ENCODE results near the gene ZSWIM2.
"Not testable (repeated sequence)": the region's sequence is repeated elsewhere in the genome, so short reads cannot be mapped to it uniquely, and the experiment has no call there.

ZSWIM2 gene

DNA sequence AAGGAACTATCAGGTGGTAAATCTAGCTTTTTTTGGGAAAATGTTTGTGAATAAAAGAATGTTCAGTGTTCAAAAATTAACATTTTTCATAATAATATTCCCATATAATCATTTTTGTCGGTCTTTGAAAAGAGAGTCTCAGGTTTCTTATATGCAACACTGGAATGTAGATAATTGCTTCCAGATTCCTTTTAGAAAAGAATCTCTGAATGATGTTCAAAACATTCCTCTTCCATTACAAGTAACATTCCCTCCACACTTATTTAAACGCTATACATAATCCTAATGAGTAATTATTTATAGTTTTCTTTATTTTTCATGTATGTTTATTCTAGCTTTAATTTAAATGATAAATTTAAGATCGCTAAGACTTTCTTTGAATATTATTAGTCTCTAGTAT lies 7.0 kb downstream of the ZSWIM2 start:
- DNase-seq: no peak

- no peak for DNase-seq
Measured at GRCh38 chr2:186835628-186836027, 13.3 kb downstream of the ZSWIM2 start.

DNA sequence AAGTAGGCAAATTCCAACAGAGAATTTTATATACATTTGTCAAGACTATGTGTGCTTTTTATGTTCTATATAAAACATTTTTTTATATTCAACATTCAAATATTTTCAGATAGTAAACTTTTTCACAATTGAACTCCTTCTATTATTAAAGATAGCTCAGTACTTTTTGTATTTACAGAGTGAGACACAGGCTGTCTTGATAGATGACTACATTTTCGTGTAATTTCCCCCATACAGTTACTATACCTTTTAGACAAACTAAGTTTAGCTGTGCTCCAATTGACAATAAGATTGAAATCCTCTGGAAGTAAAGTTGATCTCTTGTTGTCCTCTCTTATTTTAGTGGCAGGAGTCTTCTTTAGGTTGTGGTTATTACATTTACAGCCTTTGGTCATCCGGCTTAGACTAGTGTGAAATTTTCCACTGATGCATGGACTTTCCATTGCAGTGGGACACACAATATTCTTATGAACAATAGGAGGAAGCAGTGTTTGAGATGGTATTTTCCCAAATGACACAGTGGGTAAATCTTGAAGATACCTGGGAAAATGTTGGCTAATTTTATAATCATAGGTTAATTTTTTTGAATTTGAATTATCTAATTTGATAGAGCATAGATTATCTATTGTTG lies 21.0 kb downstream of the ZSWIM2 start:
- DNase-seq: no peak

DNA sequence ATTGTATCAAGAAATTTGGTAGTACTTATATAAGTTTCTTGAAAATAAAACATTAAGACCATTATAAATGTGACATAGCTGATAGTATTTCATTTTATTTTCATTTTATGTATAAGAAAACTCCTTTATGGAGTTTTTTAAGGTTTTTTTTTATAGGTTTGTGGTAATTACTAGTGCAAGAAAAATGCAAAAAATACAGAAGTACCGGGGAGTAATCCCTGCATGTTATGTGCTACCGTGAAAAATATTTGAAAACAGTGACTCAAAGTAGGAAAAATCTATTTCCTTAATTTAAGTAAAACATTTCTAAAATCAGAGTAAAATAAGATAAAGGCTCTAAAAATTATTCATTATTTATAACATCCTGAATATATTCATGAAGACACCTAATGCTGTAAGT lies 21.6 kb downstream of the ZSWIM2 start:
- DNase-seq: no peak

DNA sequence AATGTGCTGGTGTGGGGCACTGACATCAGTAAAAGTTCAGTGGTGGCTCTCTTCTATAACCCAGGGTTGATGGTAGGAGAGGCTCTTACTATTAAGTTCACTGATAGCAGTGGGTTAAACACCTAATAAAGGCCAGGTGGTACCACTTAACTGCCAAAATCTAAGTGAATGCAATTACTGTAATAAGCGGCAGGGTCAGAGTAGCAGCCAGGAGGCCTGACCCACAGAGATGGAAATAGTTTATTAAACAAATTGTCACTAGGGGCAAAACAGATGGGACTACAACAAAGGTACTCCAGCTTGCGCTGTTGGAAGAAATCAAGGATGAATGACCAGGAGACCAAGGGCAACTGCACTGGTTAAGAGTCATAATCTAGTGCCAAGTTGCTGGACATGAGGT lies 26.6 kb downstream of the ZSWIM2 start:
- DNase-seq: no peak

GRCh38 chr2:186820303-186820702 lies 28.7 kb downstream of the ZSWIM2 start:
- DNase-seq: no peak

DNA sequence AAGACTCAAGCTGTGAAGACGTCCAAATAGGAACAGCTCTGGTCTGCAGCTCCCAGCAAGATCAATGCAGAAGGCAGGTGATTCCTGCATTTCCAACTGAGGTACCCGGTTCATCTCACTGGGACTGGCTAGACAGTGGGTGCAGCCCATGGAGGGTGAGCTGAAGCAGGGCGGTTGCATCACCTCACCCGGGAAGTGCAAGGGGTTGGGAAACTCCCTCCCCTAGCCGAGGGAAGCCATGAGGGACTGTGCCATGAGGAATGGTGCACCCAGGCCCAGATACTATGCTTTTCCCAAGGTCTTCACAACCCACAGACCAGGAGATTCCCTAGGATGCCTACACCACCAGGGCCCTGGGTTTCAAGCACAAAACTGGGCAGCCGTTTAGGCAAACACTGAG lies 37.2 kb downstream of the ZSWIM2 start:
- not testable (repeated sequence) for DNase-seq

GRCh38 chr2:186806591-186806990 lies 42.4 kb downstream of the ZSWIM2 start:
- no peak for DNase-seq

DNA sequence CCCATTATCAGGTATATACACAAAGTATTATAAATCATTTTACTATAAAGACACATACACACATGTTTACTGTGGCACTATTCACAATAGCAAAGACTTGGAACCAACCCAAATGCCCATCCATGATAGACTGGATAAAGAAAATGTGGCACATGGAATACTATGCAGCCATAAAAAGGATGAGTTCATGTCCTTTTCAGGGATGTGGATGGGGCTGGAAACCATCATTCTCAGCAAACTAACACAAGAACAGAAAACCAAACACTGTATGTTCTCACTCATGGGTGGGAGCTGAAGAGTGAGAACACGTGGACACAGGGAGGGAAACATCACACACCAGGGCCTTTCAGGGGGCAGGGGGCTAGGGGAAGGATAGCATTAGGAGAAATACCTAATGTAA lies 50.4 kb downstream of the ZSWIM2 start:
- not testable (repeated sequence) for DNase-seq

GRCh38 chr2:186784930-186785329 lies 64.0 kb downstream of the ZSWIM2 start:
- DNase-seq: no peak

GRCh38 chr2:186783254-186783653 lies 65.7 kb downstream of the ZSWIM2 start:
- no peak for DNase-seq

- DNase-seq: no peak
Measured at GRCh38 chr2:186780701-186781316, 68.2 kb downstream of the ZSWIM2 start.

Measured in 8988T (cell line).